Mesenchymal stem cell (in vitro differentiated cells and primary cell): Measurements from ENCODE around the gene PLVAP.

Experiments
- DNase-seq: peaks from one replicate; pipeline ENCODE4 v3.0.0-alpha.2; 2013
- H2AFZ ChIP-seq: one replicate; pipeline ENCODE4 v1.6.1; 2013; ENCODE audit warnings: low read depth, mild to moderate bottlenecking, control low read depth, inconsistent platforms, low read length, moderate library complexity
- H2AK5ac ChIP-seq: 2 replicates; pipeline ENCODE4 v1.6.1; 2013; ENCODE audit warnings: low read length, moderate library complexity, mild to moderate bottlenecking, inconsistent platforms; ENCODE audit not compliant: severe bottlenecking
- H2BK120ac ChIP-seq: one replicate; pipeline ENCODE4 v1.6.1; 2013; ENCODE audit warnings: low read depth, mild to moderate bottlenecking, inconsistent platforms, low read length, moderate library complexity
- H2BK12ac ChIP-seq, 2 experiments: one replicate each; pipeline ENCODE4 v1.6.1; 2013; ENCODE audit warnings: inconsistent platforms in 2 of 2, low read length in 2 of 2, mild to moderate bottlenecking in 2 of 2, moderate library complexity in 2 of 2, control low read depth in 1 of 2
- H2BK15ac ChIP-seq: one replicate; pipeline ENCODE4 v1.6.1; 2013; ENCODE audit warnings: mild to moderate bottlenecking, low read depth, inconsistent platforms; ENCODE audit not compliant: poor library complexity, severe bottlenecking
- H2BK5ac ChIP-seq: 2 replicates; pipeline ENCODE4 v1.6.1; 2013; ENCODE audit warnings: low read depth, mild to moderate bottlenecking, low read length, control low read depth, inconsistent platforms; ENCODE audit not compliant: poor library complexity, severe bottlenecking
- H3K14ac ChIP-seq, 2 experiments: one replicate each; pipeline ENCODE4 v1.6.1; 2013; ENCODE audit warnings: inconsistent platforms in 2 of 2, low read length in 2 of 2, control low read depth in 1 of 2, mild to moderate bottlenecking in 1 of 2, moderate library complexity in 1 of 2
- H3K18ac ChIP-seq, 2 experiments: one replicate each; pipeline ENCODE4 v1.6.1; 2013; ENCODE audit warnings: inconsistent platforms in 2 of 2, low read length in 2 of 2, control low read depth in 1 of 2, low read depth in 1 of 2, mild to moderate bottlenecking in 1 of 2
- H3K23ac ChIP-seq, 2 experiments: one replicate each; pipeline ENCODE4 v1.6.1; 2013; ENCODE audit warnings: inconsistent platforms in 2 of 2, low read length in 2 of 2, mild to moderate bottlenecking in 2 of 2, moderate library complexity in 2 of 2, control low read depth in 1 of 2
- H3K27ac ChIP-seq: 2 replicates; pipeline ENCODE4 v1.5.1; 2013; ENCODE audit warnings: mild to moderate bottlenecking, moderate library complexity, low read length, control low read depth, inconsistent platforms; ENCODE audit not compliant: poor library complexity, severe bottlenecking
- H3K27me3 ChIP-seq, 2 experiments: 2 replicates each; pipeline versions ENCODE4 v1.6.1 to v1.7.0; 2013; ENCODE audit warnings: low read length in 2 of 2, mild to moderate bottlenecking in 2 of 2, moderate library complexity in 2 of 2, control low read depth in 1 of 2, inconsistent platforms in 1 of 2; ENCODE audit not compliant: control insufficient read depth in 1 of 2, insufficient read depth in 1 of 2
- H3K36me3 ChIP-seq, 2 experiments: 2 replicates each; pipeline versions ENCODE4 v1.6.1 to v1.7.0; 2013; ENCODE audit warnings: low read length in 2 of 2, control low read depth in 1 of 2, inconsistent platforms in 1 of 2, low read depth in 1 of 2, mild to moderate bottlenecking in 1 of 2; ENCODE audit not compliant: insufficient read depth in 2 of 2, control insufficient read depth in 1 of 2
- H3K4ac ChIP-seq, 2 experiments: one replicate each; pipeline ENCODE4 v1.6.1; 2013; ENCODE audit warnings: inconsistent platforms in 2 of 2, low read length in 2 of 2, mild to moderate bottlenecking in 2 of 2, moderate library complexity in 2 of 2, control low read depth in 1 of 2, low read depth in 1 of 2
- H3K4me1 ChIP-seq: 2 replicates; pipeline ENCODE4 v1.6.1; 2013; ENCODE audit warnings: low read depth, low read length, control low read depth; ENCODE audit not compliant: control insufficient read depth, insufficient read depth
- H3K4me2 ChIP-seq: 2 replicates; pipeline ENCODE4 v1.6.1; 2013; ENCODE audit warnings: low read length, mild to moderate bottlenecking, inconsistent platforms; ENCODE audit not compliant: poor library complexity, severe bottlenecking
- H3K4me3 ChIP-seq, 2 experiments: 2 replicates each; pipeline versions ENCODE4 v1.5.1 to v1.7.0; 2013; ENCODE audit warnings: low read length in 2 of 2, mild to moderate bottlenecking in 2 of 2, control low read depth in 1 of 2, low read depth in 1 of 2; ENCODE audit not compliant: insufficient read depth in 1 of 2
- H3K79me1 ChIP-seq: replicated peaks from 2 replicates; pipeline ENCODE4 v1.6.1; 2013; ENCODE audit warnings: mild to moderate bottlenecking, control low read depth, low read length, inconsistent platforms; ENCODE audit not compliant: poor library complexity, severe bottlenecking
- H3K9ac ChIP-seq: 2 replicates; pipeline ENCODE4 v1.7.0; 2013; ENCODE audit warnings: mild to moderate bottlenecking, low read length, moderate library complexity
- H3K9me3 ChIP-seq: 2 replicates; pipeline ENCODE4 v1.7.0; 2013; ENCODE audit warnings: mild to moderate bottlenecking, low read length; ENCODE audit not compliant: control insufficient read depth
- H4K8ac ChIP-seq: one replicate; pipeline ENCODE4 v1.6.1; 2013; ENCODE audit warnings: inconsistent platforms, mild to moderate bottlenecking, low read length, moderate library complexity
- H4K91ac ChIP-seq: one replicate; pipeline ENCODE4 v1.6.1; 2013; ENCODE audit warnings: mild to moderate bottlenecking, low read length, inconsistent platforms
- WGBS: methylation state at CpG from one replicate; pipeline ENCODE4 v1.1.7; 2013; ENCODE audit warnings: mixed read lengths; 5-methylcytosine and 5-hydroxymethylcytosine counted together

The PLVAP gene

GRCh38 chr19:17332677-17333581, 44.2 kb downstream of the PLVAP start:
- peaks cover 13% of the 10 kb centered on the region for H3K79me1 ChIP-seq
- no peak overlapping the region for H4K8ac ChIP-seq
- WGBS, result 97% methylated on average over 45 of the region's 45 CpGs
- no peaks in the 10 kb centered on the region for H3K9me3 ChIP-seq
- H3K27ac ChIP-seq, result no peak overlapping the region
- H3K18ac ChIP-seq, result no peak overlapping the region
- H4K91ac ChIP-seq, result peak overlapping the region; percentile 76
- H3K4ac ChIP-seq, result no peak overlapping the region
- peaks cover 18 to 33% of the 10 kb centered on the region in 2 experiments for H3K36me3 ChIP-seq
- H2AFZ ChIP-seq, result no peak overlapping the region
- H3K23ac ChIP-seq, result no peak overlapping the region
- H2BK12ac ChIP-seq, result no peak overlapping the region
- no peak overlapping the region for H2BK15ac ChIP-seq
- H3K9ac ChIP-seq, result no peak overlapping the region
- no peak overlapping the region for H2AK5ac ChIP-seq
- no peak overlapping the region for H3K4me2 ChIP-seq
- H2BK5ac ChIP-seq, result no peak overlapping the region
- no peaks in the 10 kb centered on the region for H3K27me3 ChIP-seq
- H3K4me1 ChIP-seq, result peaks cover 37% of the 10 kb centered on the region
- H3K4me3 ChIP-seq, result peak overlapping the region in 1 of 2 experiments; percentile 17
- no peak overlapping the region for H3K14ac ChIP-seq
- no peak overlapping the region for H2BK120ac ChIP-seq
- DNase-seq, result peak; percentile 73

GRCh38 chr19:17332360-17332676, 44.8 kb downstream of the PLVAP start:
- no peaks in the 10 kb centered on the region for H3K27me3 ChIP-seq
- no peak overlapping the region for H2BK5ac ChIP-seq
- peaks cover 23 to 34% of the 10 kb centered on the region in 2 experiments for H3K36me3 ChIP-seq
- no peak overlapping the region for H2BK120ac ChIP-seq
- DNase-seq, result no peak
- no peak overlapping the region for H3K14ac ChIP-seq
- H3K18ac ChIP-seq, result no peak overlapping the region
- peaks cover 10% of the 10 kb centered on the region for H3K79me1 ChIP-seq
- no peak overlapping the region for H2BK15ac ChIP-seq
- H3K27ac ChIP-seq, result no peak overlapping the region
- no peak overlapping the region for H3K4me3 ChIP-seq
- H4K8ac ChIP-seq, result no peak overlapping the region
- WGBS, result 94% methylated on average over 8 of the region's 8 CpGs
- no peak overlapping the region for H2AFZ ChIP-seq
- no peak overlapping the region for H2BK12ac ChIP-seq
- no peak overlapping the region for H3K23ac ChIP-seq
- no peak overlapping the region for H3K4me2 ChIP-seq
- no peak overlapping the region for H3K9ac ChIP-seq
- H3K4me1 ChIP-seq, result peaks cover 40% of the 10 kb centered on the region
- H3K4ac ChIP-seq, result no peak overlapping the region
- H4K91ac ChIP-seq, result no peak overlapping the region
- no peaks in the 10 kb centered on the region for H3K9me3 ChIP-seq
- H2AK5ac ChIP-seq, result no peak overlapping the region

DNA sequence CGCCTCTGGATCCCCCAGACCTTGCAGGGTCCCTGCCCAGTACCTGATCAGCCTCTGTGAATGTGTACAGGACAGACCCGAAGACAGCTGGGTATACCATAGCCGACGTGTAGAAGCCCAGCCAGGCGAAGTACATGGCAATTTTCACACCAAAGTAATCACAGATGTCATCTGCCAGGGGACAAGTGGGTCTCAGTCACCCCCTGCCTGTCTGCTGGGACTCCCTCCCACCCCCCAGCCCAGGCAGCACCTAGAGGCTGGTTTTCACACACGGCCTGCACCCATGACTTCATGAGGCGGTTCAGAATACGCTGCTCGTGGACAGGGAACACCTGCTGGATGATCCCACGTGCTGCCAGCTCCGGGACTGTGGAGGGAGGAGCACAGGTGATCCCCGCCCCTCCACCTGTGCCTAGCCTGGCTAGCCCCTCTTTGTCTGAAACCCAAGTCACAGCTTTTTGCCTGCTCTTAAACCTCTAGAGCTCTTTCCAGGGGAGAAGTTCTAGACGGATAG, 46.0 kb downstream of the PLVAP start:
- Histone ChIP-seq H3K9ac (no peak overlapping the region), H2BK120ac (no peak overlapping the region), H3K79me1 (peaks cover 10% of the 10 kb centered on the region), H3K27ac (no peak overlapping the region), H3K4me3 (no peak overlapping the region), H3K18ac (no peak overlapping the region), H4K91ac (no peak overlapping the region), H3K9me3 (no peaks in the 10 kb centered on the region), H3K14ac (no peak overlapping the region), H3K27me3 (no peaks in the 10 kb centered on the region), H4K8ac (no peak overlapping the region), H2BK15ac (no peak overlapping the region), H3K4ac (no peak overlapping the region), H2BK5ac (no peak overlapping the region), H3K36me3 (peaks cover 23 to 37% of the 10 kb centered on the region in 2 experiments), H2BK12ac (no peak overlapping the region), H3K4me2 (no peak overlapping the region), H3K23ac (no peak overlapping the region), H2AFZ (no peak overlapping the region), H2AK5ac (no peak overlapping the region), H3K4me1 (peaks cover 48% of the 10 kb centered on the region)
- DNase-seq, result no peak
- WGBS, result 80% methylated on average over 12 of the region's 13 CpGs

DNA sequence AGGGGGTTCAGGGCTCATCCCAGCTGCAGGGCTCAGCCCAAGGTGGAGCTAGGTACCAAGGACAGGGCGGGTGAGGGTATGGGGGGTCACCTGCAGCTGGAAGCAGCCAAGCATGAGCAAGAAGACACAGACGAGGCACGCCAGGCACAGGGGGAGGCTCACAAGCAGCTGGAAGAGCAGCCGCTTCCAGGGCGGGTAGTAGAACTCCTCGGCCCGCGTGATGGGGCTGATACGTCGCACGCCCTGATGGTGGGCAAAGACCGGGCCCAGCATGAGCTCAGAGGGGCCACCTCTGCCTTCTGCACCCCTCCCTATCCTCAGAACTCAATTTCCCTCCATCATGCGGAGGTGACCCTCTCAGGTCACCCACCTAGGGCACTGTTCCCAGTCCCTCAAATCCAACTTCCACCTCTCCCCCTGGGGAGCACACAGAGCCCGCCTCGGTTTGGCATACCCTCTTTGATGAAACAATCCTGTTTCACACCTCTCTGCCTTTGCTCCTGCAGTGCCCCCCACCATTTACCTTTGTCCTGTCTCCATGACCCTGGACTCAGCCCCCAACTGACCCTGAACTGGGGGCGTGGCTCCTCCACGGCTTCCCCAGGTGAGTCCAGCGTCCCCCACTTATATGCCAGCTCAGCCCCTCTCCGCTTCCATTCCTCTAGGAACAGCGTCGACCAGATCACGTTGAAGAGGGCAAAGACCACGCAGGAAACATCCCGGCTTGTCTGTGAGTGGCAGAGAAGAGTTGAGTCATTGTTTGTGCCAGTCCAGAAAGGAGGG, 46.7 kb downstream of the PLVAP start:
- WGBS, result 93% methylated on average over 24 of the region's 24 CpGs
- DNase-seq, result no peak
- H3K18ac ChIP-seq, result no peak overlapping the region
- no peak overlapping the region for H3K4me3 ChIP-seq
- peaks cover 10% of the 10 kb centered on the region for H3K79me1 ChIP-seq
- no peak overlapping the region for H2AFZ ChIP-seq
- H2BK15ac ChIP-seq, result no peak overlapping the region
- H3K4ac ChIP-seq, result no peak overlapping the region
- no peak overlapping the region for H3K9ac ChIP-seq
- no peak overlapping the region for H3K23ac ChIP-seq
- H3K4me2 ChIP-seq, result no peak overlapping the region
- H2BK5ac ChIP-seq, result no peak overlapping the region
- H2AK5ac ChIP-seq, result no peak overlapping the region
- H3K4me1 ChIP-seq, result peaks cover 50% of the 10 kb centered on the region
- H2BK120ac ChIP-seq, result no peak overlapping the region
- H3K9me3 ChIP-seq, result no peaks in the 10 kb centered on the region
- H3K14ac ChIP-seq, result no peak overlapping the region
- H3K27ac ChIP-seq, result no peak overlapping the region
- H4K8ac ChIP-seq, result no peak overlapping the region
- H2BK12ac ChIP-seq, result no peak overlapping the region
- peaks cover 23 to 38% of the 10 kb centered on the region in 2 experiments for H3K36me3 ChIP-seq
- H4K91ac ChIP-seq, result no peak overlapping the region
- no peaks in the 10 kb centered on the region for H3K27me3 ChIP-seq
